ENCODE results near the gene EIF6.

- no peak for TF ChIP-seq CTCF (IDR thresholded peaks at IDR 0.05)
- TF ChIP-seq POLR2A (IDR thresholded peaks at IDR 0.05): no peak
Measured at GRCh38 chr20:35317416-35318210, 33.0 kb upstream of the EIF6 start.
